Rectal smooth muscle tissue (tissue), 1 donor: ENCODE results near the gene TUBA1A.
"Not testable (repeated sequence)": the region's sequence is repeated elsewhere in the genome, so short reads cannot be mapped to it uniquely, and the experiment has no call there.

Source experiments
- H3K27ac ChIP-seq: one replicate; pipeline ENCODE4 v1.7.0; 2013; ENCODE audit warnings: low read depth, low read length, inconsistent platforms
- H3K27me3 ChIP-seq: one replicate; pipeline ENCODE4 v1.7.0; 2013; ENCODE audit warnings: low read length; ENCODE audit not compliant: control insufficient read depth, insufficient read depth
- H3K36me3 ChIP-seq: one replicate; pipeline ENCODE4 v1.7.0; 2013; ENCODE audit warnings: low read length; ENCODE audit not compliant: control insufficient read depth, insufficient read depth
- H3K4me1 ChIP-seq: one replicate; pipeline ENCODE4 v1.7.0; 2013; ENCODE audit warnings: low read length; ENCODE audit not compliant: control insufficient read depth, insufficient read depth
- H3K4me3 ChIP-seq: one replicate; pipeline ENCODE4 v1.7.0; 2013; ENCODE audit warnings: low read length
- H3K9ac ChIP-seq: one replicate; pipeline ENCODE4 v1.7.0; 2013; ENCODE audit warnings: low read length

The TUBA1A gene

DNA sequence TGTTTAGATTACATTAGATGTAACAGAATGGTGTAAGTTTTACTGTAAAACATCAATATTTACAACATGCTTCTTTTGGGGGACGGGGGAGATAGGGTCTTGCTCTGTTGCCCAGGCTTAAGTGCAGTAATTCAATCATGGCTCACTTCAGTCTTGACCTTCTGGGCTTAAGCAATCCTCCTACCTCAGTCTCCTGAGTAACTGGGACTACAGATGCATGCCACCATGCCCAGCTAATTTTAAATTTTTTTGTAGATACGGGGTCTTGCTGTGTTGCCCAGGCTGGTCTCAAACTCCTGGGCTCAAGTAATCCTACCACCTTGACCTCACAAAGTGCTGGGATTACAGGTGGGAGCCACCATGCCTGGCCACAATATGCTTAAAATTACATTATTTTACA, 23.8 kb downstream of the TUBA1A start:
- Histone ChIP-seq H3K36me3 (no peaks in the 10 kb centered on the region), H3K27ac (no peak overlapping the region)

GRCh38 chr12:49161901-49162300, 27.0 kb downstream of the TUBA1A start:
- H3K36me3 ChIP-seq, H3K27me3 ChIP-seq, H3K27ac ChIP-seq, H3K9ac ChIP-seq, H3K4me3 ChIP-seq, H3K4me1 ChIP-seq: not testable (repeated sequence)

More for the DNA sequence above, 23.8 kb downstream of the TUBA1A start:
- Histone ChIP-seq H3K4me3 (no peak overlapping the region), H3K4me1 (no peaks in the 10 kb centered on the region), H3K27me3 (no peaks in the 10 kb centered on the region), H3K9ac (no peak overlapping the region)

DNA sequence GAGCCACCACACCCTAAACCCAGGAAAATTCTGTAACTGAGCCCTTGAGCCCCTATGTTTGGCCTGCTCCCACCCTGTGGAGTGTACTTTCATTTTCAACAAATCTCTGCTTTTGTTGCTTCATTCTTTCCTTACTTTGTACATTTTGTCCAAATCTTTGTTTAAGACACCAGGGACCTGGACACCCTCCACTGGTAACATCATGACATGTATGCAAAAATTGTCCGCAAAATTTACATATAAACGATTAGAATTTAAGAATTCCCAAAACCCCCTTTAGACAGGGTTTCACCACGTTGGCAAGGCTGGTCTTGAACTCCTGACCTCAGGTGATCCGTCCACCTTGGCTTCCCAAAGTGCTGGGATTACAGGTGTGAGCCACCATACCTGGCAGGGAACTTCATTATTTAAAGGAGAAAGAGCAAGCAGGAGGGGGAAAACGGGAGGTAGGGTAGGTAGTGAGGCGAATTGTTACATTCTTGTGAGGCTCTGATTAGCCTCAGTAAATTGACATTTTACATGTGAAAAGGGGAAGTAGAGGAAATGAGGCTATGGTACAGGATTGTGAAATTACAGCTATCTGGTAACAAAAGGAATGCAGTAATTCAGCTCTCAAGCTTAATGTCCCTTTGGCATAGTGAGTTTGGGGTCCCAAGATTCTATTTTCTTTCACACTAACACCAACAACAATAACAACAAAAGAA, 27.6 kb downstream of the TUBA1A start:
- H3K9ac ChIP-seq, result no peak overlapping the region
- H3K36me3 ChIP-seq, result no peaks in the 10 kb centered on the region
- no peak overlapping the region for H3K27ac ChIP-seq
- no peaks in the 10 kb centered on the region for H3K27me3 ChIP-seq
- no peaks in the 10 kb centered on the region for H3K4me1 ChIP-seq
- H3K4me3 ChIP-seq, result no peak overlapping the region

GRCh38 chr12:49160399-49160798, 28.5 kb downstream of the TUBA1A start:
- H3K9ac ChIP-seq, result no peak overlapping the region
- H3K4me1 ChIP-seq, result no peaks in the 10 kb centered on the region

GRCh38 chr12:49154221-49154620, 34.7 kb downstream of the TUBA1A start:
- Histone ChIP-seq H3K36me3 (no peaks in the 10 kb centered on the region), H3K27ac (no peak overlapping the region), H3K4me3 (no peak overlapping the region), H3K9ac (no peak overlapping the region), H3K27me3 (no peaks in the 10 kb centered on the region), H3K4me1 (no peaks in the 10 kb centered on the region)

More at GRCh38 chr12:49160399-49160798, 28.5 kb downstream of the TUBA1A start:
- no peaks in the 10 kb centered on the region for H3K36me3 ChIP-seq
- no peak overlapping the region for H3K4me3 ChIP-seq
- no peak overlapping the region for H3K27ac ChIP-seq
- no peaks in the 10 kb centered on the region for H3K27me3 ChIP-seq

DNA sequence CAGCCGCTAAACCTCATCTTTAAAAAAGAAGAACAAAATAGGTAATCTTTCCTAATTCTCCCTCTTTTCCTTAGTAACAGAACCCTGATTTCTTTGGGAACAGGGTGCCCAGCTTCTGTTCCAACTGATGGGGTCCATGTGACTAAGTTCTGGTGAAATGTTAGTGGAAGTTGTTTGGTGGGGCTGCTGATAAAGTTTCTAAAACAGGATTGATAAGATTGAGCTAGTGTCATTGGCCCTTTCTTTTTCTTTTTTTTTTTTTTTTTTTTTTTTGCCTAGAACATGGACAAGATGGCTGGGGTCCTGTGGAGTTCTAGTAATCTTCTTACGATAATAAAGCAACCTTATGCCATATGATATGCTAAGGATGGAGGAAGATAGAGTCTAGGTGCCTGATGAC, 41.5 kb downstream of the TUBA1A start:
- no peak overlapping the region for H3K9ac ChIP-seq
- no peaks in the 10 kb centered on the region for H3K4me1 ChIP-seq
- no peaks in the 10 kb centered on the region for H3K27me3 ChIP-seq
- H3K4me3 ChIP-seq, result no peak overlapping the region
- no peak overlapping the region for H3K27ac ChIP-seq
- no peaks in the 10 kb centered on the region for H3K36me3 ChIP-seq

- Histone ChIP-seq H3K27me3 (no peaks in the 10 kb centered on the region), H3K27ac (no peak overlapping the region), H3K4me3 (no peak overlapping the region), H3K9ac (no peak overlapping the region), H3K36me3 (no peaks in the 10 kb centered on the region), H3K4me1 (no peaks in the 10 kb centered on the region)
Measured at GRCh38 chr12:49146406-49146805, 42.5 kb downstream of the TUBA1A start.

- H3K27ac ChIP-seq, result no peak overlapping the region
- no peak overlapping the region for H3K9ac ChIP-seq
- H3K36me3 ChIP-seq, result no peaks in the 10 kb centered on the region
- no peak overlapping the region for H3K4me3 ChIP-seq
- H3K27me3 ChIP-seq, result no peaks in the 10 kb centered on the region
- no peaks in the 10 kb centered on the region for H3K4me1 ChIP-seq
Measured at GRCh38 chr12:49144384-49144783, 44.5 kb downstream of the TUBA1A start.

- H3K9ac ChIP-seq, result no peak overlapping the region
Measured at GRCh38 chr12:49138999-49139398, 49.9 kb downstream of the TUBA1A start.

GRCh38 chr12:49138587-49138986, 50.3 kb downstream of the TUBA1A start:
- Histone ChIP-seq H3K27me3 (no peaks in the 10 kb centered on the region), H3K36me3 (no peaks in the 10 kb centered on the region), H3K4me3 (no peak overlapping the region), H3K27ac (no peak overlapping the region), H3K4me1 (no peaks in the 10 kb centered on the region), H3K9ac (no peak overlapping the region)

More at GRCh38 chr12:49138999-49139398, 49.9 kb downstream of the TUBA1A start:
- Histone ChIP-seq H3K4me3 (no peak overlapping the region), H3K27ac (no peak overlapping the region), H3K27me3 (no peaks in the 10 kb centered on the region), H3K36me3 (no peaks in the 10 kb centered on the region), H3K4me1 (no peaks in the 10 kb centered on the region)

GRCh38 chr12:49137476-49137875, 51.4 kb downstream of the TUBA1A start:
- Histone ChIP-seq H3K4me1 (no peaks in the 10 kb centered on the region), H3K9ac (no peak overlapping the region), H3K36me3 (no peaks in the 10 kb centered on the region)

DNA sequence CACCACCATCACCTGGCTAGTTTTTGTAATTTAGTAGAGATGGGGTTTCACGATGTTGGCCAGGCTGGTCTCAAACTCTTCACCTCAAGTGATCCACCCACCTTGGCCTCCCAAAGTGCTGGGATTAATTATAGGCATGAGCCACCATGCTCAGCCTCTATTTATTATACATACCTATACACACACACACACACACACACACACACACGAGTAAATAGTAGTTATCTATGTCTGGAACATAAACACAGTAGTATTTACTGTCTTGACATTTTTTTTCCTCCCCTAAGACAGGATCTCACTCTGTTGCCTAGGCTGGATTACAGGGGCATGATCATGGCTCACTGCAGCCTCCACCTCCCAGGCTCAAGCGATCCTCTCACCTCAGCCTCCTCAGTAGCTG, 51.9 kb downstream of the TUBA1A start:
- H3K27me3 ChIP-seq, H3K27ac ChIP-seq, H3K4me3 ChIP-seq, H3K9ac ChIP-seq, H3K36me3 ChIP-seq, H3K4me1 ChIP-seq: not testable (repeated sequence)

More at GRCh38 chr12:49137476-49137875, 51.4 kb downstream of the TUBA1A start:
- H3K4me3 ChIP-seq, result no peak overlapping the region
- no peaks in the 10 kb centered on the region for H3K27me3 ChIP-seq
- H3K27ac ChIP-seq, result no peak overlapping the region
